K562 (cell line): ENCODE measurements around the gene FAM9B. TPM values are rescaled to one million over a fixed set of nuclear protein-coding genes. Genes with fewer than 3 reads are reported as not detected.

Source experiments
- ATAC-seq: fragments of 200-7000 bp; cut with Tn5 transposase; 3 replicates; pipeline ENCODE4 v1.9.1; 2020; ENCODE audit warnings: moderate library complexity
- BruUV-seq: library from RNA; stranded (reverse); fragments of 400-500 nt; replicated peaks from 2 replicates; lab custom pipeline; 2021; lab: Mats Ljungman, UMichigan
- CTCF ChIA-PET: fragments of 300-600 bp; formaldehyde crosslinking; extraction: SDS; loops from one replicate; lab custom pipeline; 2021; ENCODE audit warnings: low intra/inter-chr PET ratio; lab: Yijun Ruan, JAX
- POLR2A ChIA-PET: fragments of 300-600, 350-650 bp; sonication (Branson Sonifier 250); formaldehyde crosslinking; extraction: SDS; loops from one replicate; lab custom pipeline; 2021; ENCODE audit warnings: antibody characterized with exemption, inconsistent platforms; lab: Yijun Ruan, JAX
- DNase-seq, 4 experiments: peaks; one replicate each; pipeline versions ENCODE4 v3.0.0 to v3.0.0-alpha.2; 2011 to 2018; ENCODE audit warnings: low spot score in 3 of 4, mixed read lengths in 3 of 4; ENCODE audit errors: extremely low read depth in 1 of 4
- FAIRE-seq: peaks from 2 replicates; lab custom pipeline; 2011; peaks lifted over from hg19 to GRCh38; lab: Jason Lieb, UNC
- H2AFZ ChIP-seq: 2 replicates; pipeline ENCODE4 v1.6.0; 2011; ENCODE audit warnings: low read depth, low read length, control low read depth, inconsistent platforms
- H3K27ac ChIP-seq: fragments of 200-600 bp; 3 replicates; pipeline ENCODE4 v1.8.0; 2011; ENCODE audit warnings: low read depth, mild to moderate bottlenecking, control low read depth, inconsistent platforms, low read length, moderate library complexity, mixed read lengths; ENCODE audit errors: extremely low read depth
- H3K27me3 ChIP-seq, 2 experiments: fragments of 300-600 bp in 1 of 2; 2 replicates in 1 of 2; 3 replicates in 1 of 2; pipeline versions ENCODE4 v1.6.0 to v1.8.0; 2011; ENCODE audit warnings: inconsistent platforms in 2 of 2, low read length in 2 of 2, mild to moderate bottlenecking in 1 of 2, mixed read lengths in 1 of 2, moderate library complexity in 1 of 2; ENCODE audit not compliant: control insufficient read depth in 2 of 2, insufficient read depth in 2 of 2
- H3K36me3 ChIP-seq: fragments of 300-600 bp; 3 replicates; pipeline ENCODE4 v1.8.0; 2011; ENCODE audit warnings: mild to moderate bottlenecking, low read length, inconsistent platforms; ENCODE audit not compliant: control insufficient read depth, insufficient read depth
- H3K4me1 ChIP-seq, 2 experiments: fragments of 200-600 bp in 1 of 2; replicated peaks in 1 of 2; 2 replicates in 1 of 2; 3 replicates in 1 of 2; pipeline versions ENCODE4 v1.5.1 to v1.8.0; 2011; ENCODE audit warnings: inconsistent platforms in 2 of 2, low read length in 2 of 2, mild to moderate bottlenecking in 1 of 2, mixed read lengths in 1 of 2, moderate library complexity in 1 of 2; ENCODE audit not compliant: control insufficient read depth in 2 of 2, insufficient read depth in 2 of 2
- H3K4me2 ChIP-seq: 2 replicates; pipeline ENCODE4 v1.6.1; 2011; ENCODE audit warnings: low read length, control low read depth, inconsistent platforms, mixed read lengths; ENCODE audit not compliant: insufficient read depth
- H3K4me3 ChIP-seq: fragments of 200-600 bp; sonication (generic), shearing (Covaris generic); 2 replicates; pipeline ENCODE4 v1.5.1; 2016; ENCODE audit warnings: control low read depth, inconsistent platforms
- H3K79me2 ChIP-seq: fragments of 200-600 bp; 3 replicates; pipeline ENCODE4 v1.8.0; 2011; ENCODE audit warnings: low read length, inconsistent platforms; ENCODE audit not compliant: control insufficient read depth, insufficient read depth
- H3K9ac ChIP-seq, 2 experiments: 2 replicates each; pipeline versions ENCODE4 v1.6.0 to v1.6.1; 2011; ENCODE audit warnings: low read depth in 2 of 2, low read length in 2 of 2, control low read depth in 1 of 2, inconsistent platforms in 1 of 2, mild to moderate bottlenecking in 1 of 2, mixed read lengths in 1 of 2; ENCODE audit not compliant: insufficient read depth in 1 of 2
- H3K9me1 ChIP-seq: one replicate; pipeline ENCODE4 v1.6.0; 2011; ENCODE audit warnings: inconsistent platforms, mild to moderate bottlenecking, low read length, moderate library complexity; ENCODE audit not compliant: control insufficient read depth, insufficient read depth
- H3K9me3 ChIP-seq: replicated peaks from 2 replicates; pipeline ENCODE4 v1.5.1; 2011; ENCODE audit warnings: low read depth, low read length, inconsistent platforms; ENCODE audit not compliant: control insufficient read depth, insufficient read depth
- H4K20me1 ChIP-seq: replicated peaks from 2 replicates; pipeline ENCODE4 v1.6.1; 2011; ENCODE audit warnings: low read length, inconsistent platforms, mixed read lengths; ENCODE audit not compliant: control insufficient read depth, insufficient read depth
- CCNT2 ChIP-seq: IDR thresholded peaks from 2 replicates; pipeline ENCODE4 v1.6.1; 2011; ENCODE audit warnings: borderline replicate concordance, low read depth, mild to moderate bottlenecking, moderate library complexity, mixed read lengths, low read length; ENCODE audit not compliant: insufficient read length; ENCODE audit errors: extremely low read depth
- CREB1 ChIP-seq, 2 experiments: sonication (generic) in 1 of 2; formaldehyde crosslinking in 1 of 2; IDR thresholded peaks; 2 replicates each; pipeline versions ENCODE4 v1.6.1 to v1.8.0; 2012 to 2022; ENCODE audit warnings: inconsistent platforms in 1 of 2, mild to moderate bottlenecking in 1 of 2, missing genetic modification reagents in 1 of 2, moderate library complexity in 1 of 2
- GATAD2A ChIP-seq: fragments of 450-650 bp; IDR thresholded peaks from 2 replicates; pipeline ENCODE4 v1.6.1; 2017
- HDGF ChIP-seq: fragments of 450-650 bp; IDR thresholded peaks from 2 replicates; pipeline ENCODE4 v1.6.1; 2016
- HNRNPH1 ChIP-seq: fragments of 200-400 bp; formaldehyde crosslinking; optimal IDR thresholded peaks from 2 replicates; pipeline ENCODE3; 2017; ENCODE audit warnings: low read depth, mild to moderate bottlenecking, low read length, moderate library complexity
- HNRNPL ChIP-seq: fragments of 200-400 bp; formaldehyde crosslinking; IDR thresholded peaks from 2 replicates; pipeline ENCODE4 v1.6.1; 2017; ENCODE audit warnings: low read depth, mild to moderate bottlenecking, low read length
- HOXB6 ChIP-seq: fragments of 250-450 bp; sonication (Bioruptor Pico); IDR thresholded peaks from 2 replicates; pipeline ENCODE4 v1.5.1; 2022; ENCODE audit warnings: mild to moderate bottlenecking, borderline replicate concordance
- IRF2 ChIP-seq: sonication (generic); formaldehyde crosslinking; IDR thresholded peaks from 2 replicates; pipeline ENCODE4 v1.8.1; 2022; ENCODE audit warnings: mild to moderate bottlenecking, missing genetic modification reagents
- KDM5B ChIP-seq: fragments of 200-600 bp; sonication (generic); IDR thresholded peaks from 2 replicates; pipeline ENCODE4 v1.6.1; 2012; ENCODE audit warnings: low read depth, mild to moderate bottlenecking, moderate library complexity, low read length, control low read depth, inconsistent platforms; ENCODE audit not compliant: insufficient replicate concordance
- PHF8 ChIP-seq: fragments of 200-600 bp; sonication (generic); IDR thresholded peaks from 2 replicates; pipeline ENCODE4 v1.6.1; 2012; ENCODE audit warnings: mixed run types, mild to moderate bottlenecking, inconsistent platforms, low read length, moderate library complexity, borderline replicate concordance
- SMAD1 ChIP-seq: fragments of 150-350 bp; IDR thresholded peaks from 2 replicates; pipeline ENCODE4 v1.6.1; 2014; ENCODE audit warnings: low read length, low read depth; ENCODE audit not compliant: partially characterized antibody
- SMARCA5 ChIP-seq: fragments of 450-650 bp; IDR thresholded peaks from 2 replicates; pipeline ENCODE4 v1.6.1; 2016
- ZBTB17 ChIP-seq: fragments of 450-650 bp; formaldehyde crosslinking; IDR thresholded peaks from 2 replicates; pipeline ENCODE4 v1.4.0; 2020; ENCODE audit warnings: mild to moderate bottlenecking
- ZNF140 ChIP-seq: fragments of 250-450 bp; sonication (Bioruptor Pico); IDR thresholded peaks from 2 replicates; pipeline ENCODE4 v1.8.0; 2021; ENCODE audit warnings: moderate library complexity, mild to moderate bottlenecking, inconsistent platforms
- ZNF174 ChIP-seq: fragments of 250-450 bp; sonication (Bioruptor Pico); IDR thresholded peaks from 2 replicates; pipeline ENCODE4 v1.4.0; 2020; ENCODE audit warnings: mild to moderate bottlenecking
- ZNF354B ChIP-seq: fragments of 250-450 bp; sonication (Bioruptor Pico); IDR thresholded peaks from 2 replicates; pipeline ENCODE4 v1.4.0; 2020
- ZNF584 ChIP-seq: fragments of 200-800 bp; sonication (Bioruptor generic); IDR thresholded peaks from 2 replicates; pipeline ENCODE4 v1.6.1; 2016; ENCODE audit warnings: low read depth, mild to moderate bottlenecking, missing genetic modification characterization, missing compliant biosample characterization
- WGBS: fragments of 100-300 bp; shearing (Covaris generic); methylation state at CpG from one replicate; pipeline ENCODE4 v1.1.6; 2016; ENCODE audit warnings: low coverage, mixed read lengths; ENCODE audit not compliant: insufficient coverage; ENCODE audit errors: missing lambda C conversion rate; 5-methylcytosine and 5-hydroxymethylcytosine counted together
- in situ Hi-C: fragments of 300-500 bp; cut with MboI; formaldehyde crosslinking; loops from 4 replicates; pipeline ENCODE4 v1.15.0; 2018; ENCODE audit warnings: inconsistent platforms, mixed read lengths
- intact Hi-C: fragments of 100-400 bp; cut with micrococcal nuclease; formaldehyde crosslinking; loops from 2 replicates; pipeline ENCODE4 v1.14.2; 2022
- polyA plus RNA-seq, 8 experiments: library from polyadenylated mRNA; depleted of rRNA in 4 of 8; stranded (reverse) in 5 of 8; unstranded in 3 of 8; fragments of >200 nt; fragmentation: Nextera tagmentation in 2 of 8; fragmentation: Illumina TruSeq in 1 of 8; extraction: Ambion mirVana in 2 of 8; extraction: Trizol in 1 of 8; gene quantifications; 2 replicates each; pipeline versions ENCODE4 v1.2.1 to v1.2.3, GENCODE V29; 2011 to 2014; ENCODE audit warnings: inconsistent platforms in 1 of 8, missing spikeins in 1 of 8
- total RNA-seq, 7 experiments: library from RNA; depleted of rRNA in 6 of 7; stranded (reverse); fragments of >200 nt in 6 of 7; fragmentation: Illumina TruSeq in 2 of 7; extraction: Trizol in 2 of 7; gene quantifications; 2 replicates each; pipeline versions ENCODE4 v1.2.1 to v1.2.3, GENCODE V29; 2011 to 2021; ENCODE audit warnings: low replicate concordance in 1 of 7
- TF ChIP-seq, protein P1 (sequence below): sonication (generic); formaldehyde crosslinking; IDR thresholded peaks from 2 replicates; pipeline ENCODE4 v1.4.0; 2020; ENCODE audit warnings: mild to moderate bottlenecking, missing genetic modification reagents
- TF ChIP-seq, protein P2 (sequence below): fragments of 250-450 bp; sonication (Bioruptor Pico); IDR thresholded peaks from 2 replicates; pipeline ENCODE4 v1.5.0; 2020; ENCODE audit warnings: mild to moderate bottlenecking
- TF ChIP-seq, protein P3 (sequence below): fragments of 450-650 bp; IDR thresholded peaks from 2 replicates; pipeline ENCODE4 v1.6.1; 2016; ENCODE audit warnings: antibody characterized with exemption

FAM9B gene
- total and polyA plus RNA-seq, 9 of the 15 experiments (the other 6 are each of a cell fraction or from before 2014, with no cell fraction given): 0.53 to 4.6 (median 3.2) TPM

DNA sequence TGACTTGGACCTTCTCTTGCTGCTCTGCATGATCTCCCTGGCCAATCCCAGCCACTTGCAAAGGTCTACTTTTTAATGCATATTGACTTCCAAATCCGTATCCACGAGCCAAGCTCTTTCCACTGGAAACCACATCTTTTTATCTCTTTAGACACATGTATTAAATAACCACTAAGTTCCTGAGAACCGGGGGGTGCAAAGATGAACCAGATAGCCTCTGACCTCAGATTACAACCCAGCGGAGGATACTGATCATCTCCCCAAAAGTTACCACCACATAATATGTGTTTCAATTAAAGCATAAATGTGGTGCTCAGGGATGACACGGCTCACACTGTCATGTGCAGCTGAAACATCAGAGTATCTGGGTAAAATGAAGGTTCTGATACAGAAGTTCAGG, 40.4 kb upstream of the FAM9B start (continued):
- TF ChIP-seq SMARCA5: no peak
- no peak for TF ChIP-seq ZNF584 (CRISPR knock-in tag)
- TF ChIP-seq GATAD2A: no peak
- TF ChIP-seq, protein P1, sequence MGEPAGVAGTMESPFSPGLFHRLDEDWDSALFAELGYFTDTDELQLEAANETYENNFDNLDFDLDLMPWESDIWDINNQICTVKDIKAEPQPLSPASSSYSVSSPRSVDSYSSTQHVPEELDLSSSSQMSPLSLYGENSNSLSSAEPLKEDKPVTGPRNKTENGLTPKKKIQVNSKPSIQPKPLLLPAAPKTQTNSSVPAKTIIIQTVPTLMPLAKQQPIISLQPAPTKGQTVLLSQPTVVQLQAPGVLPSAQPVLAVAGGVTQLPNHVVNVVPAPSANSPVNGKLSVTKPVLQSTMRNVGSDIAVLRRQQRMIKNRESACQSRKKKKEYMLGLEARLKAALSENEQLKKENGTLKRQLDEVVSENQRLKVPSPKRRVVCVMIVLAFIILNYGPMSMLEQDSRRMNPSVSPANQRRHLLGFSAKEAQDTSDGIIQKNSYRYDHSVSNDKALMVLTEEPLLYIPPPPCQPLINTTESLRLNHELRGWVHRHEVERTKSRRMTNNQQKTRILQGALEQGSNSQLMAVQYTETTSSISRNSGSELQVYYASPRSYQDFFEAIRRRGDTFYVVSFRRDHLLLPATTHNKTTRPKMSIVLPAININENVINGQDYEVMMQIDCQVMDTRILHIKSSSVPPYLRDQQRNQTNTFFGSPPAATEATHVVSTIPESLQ (CRISPR knock-in tag): no peak
- TF ChIP-seq KDM5B: no peak
- no peak for TF ChIP-seq HNRNPL
- TF ChIP-seq, protein P2, sequence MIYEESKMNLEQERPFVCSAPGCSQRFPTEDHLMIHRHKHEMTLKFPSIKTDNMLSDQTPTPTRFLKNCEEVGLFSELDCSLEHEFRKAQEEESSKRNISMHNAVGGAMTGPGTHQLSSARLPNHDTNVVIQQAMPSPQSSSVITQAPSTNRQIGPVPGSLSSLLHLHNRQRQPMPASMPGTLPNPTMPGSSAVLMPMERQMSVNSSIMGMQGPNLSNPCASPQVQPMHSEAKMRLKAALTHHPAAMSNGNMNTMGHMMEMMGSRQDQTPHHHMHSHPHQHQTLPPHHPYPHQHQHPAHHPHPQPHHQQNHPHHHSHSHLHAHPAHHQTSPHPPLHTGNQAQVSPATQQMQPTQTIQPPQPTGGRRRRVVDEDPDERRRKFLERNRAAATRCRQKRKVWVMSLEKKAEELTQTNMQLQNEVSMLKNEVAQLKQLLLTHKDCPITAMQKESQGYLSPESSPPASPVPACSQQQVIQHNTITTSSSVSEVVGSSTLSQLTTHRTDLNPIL (CRISPR knock-in tag): no peak
- TF ChIP-seq CCNT2: no peak
- no peak for TF ChIP-seq ZNF354B (CRISPR knock-in tag)

DNA sequence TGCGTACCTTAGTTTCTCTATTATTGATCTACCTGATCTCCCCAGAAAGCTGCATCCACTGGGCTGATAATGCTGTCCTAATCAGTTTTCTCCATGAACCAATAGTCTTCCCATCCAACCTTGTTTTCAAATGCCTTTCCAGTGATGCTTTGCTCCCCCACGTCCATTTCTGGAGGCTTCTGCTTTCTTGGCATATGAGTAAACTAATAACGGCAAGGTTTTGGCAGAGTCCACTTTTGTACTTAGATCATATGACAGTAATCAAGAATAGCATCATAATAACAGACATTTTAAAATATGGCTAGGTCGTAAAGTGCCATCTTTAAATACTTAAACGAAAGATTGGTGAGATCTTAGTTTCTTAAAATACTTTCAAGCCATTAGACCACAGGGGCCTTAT, 38.4 kb upstream of the FAM9B start:
- FAIRE-seq: no peak
- Histone ChIP-seq H3K9me3 (no peaks in the 10 kb centered on the region), H3K27ac (no peak overlapping the region), H3K4me3 (no peak overlapping the region), H3K9ac (no peak overlapping the region), H3K4me1 (no peaks in the 10 kb centered on the region), H4K20me1 (no peaks in the 10 kb centered on the region), H3K79me2 (no peaks in the 10 kb centered on the region), H3K9me1 (no peaks in the 10 kb centered on the region), H2AFZ (no peak overlapping the region), H3K27me3 (no peaks in the 10 kb centered on the region), H3K4me2 (no peak overlapping the region), H3K36me3 (no peaks in the 10 kb centered on the region)
- 0% methylated on average over 5 of the region's 5 CpGs for WGBS
- ChIA-PET POLR2A (no interaction called here), CTCF (no interaction called here)
- in situ Hi-C loops (no loop called here), intact Hi-C loops (no loop called here)
- ATAC-seq: no peak
- DNase-seq: no peak
- BruUV-seq: no TSS peak
- no peak for TF ChIP-seq ZBTB17 (CRISPR knock-in tag)
- TF ChIP-seq SMAD1: no peak
- TF ChIP-seq HDGF: no peak
- TF ChIP-seq IRF2: no peak
- no peak for TF ChIP-seq ZNF140
- TF ChIP-seq HNRNPH1: no peak
- TF ChIP-seq, protein P3, sequence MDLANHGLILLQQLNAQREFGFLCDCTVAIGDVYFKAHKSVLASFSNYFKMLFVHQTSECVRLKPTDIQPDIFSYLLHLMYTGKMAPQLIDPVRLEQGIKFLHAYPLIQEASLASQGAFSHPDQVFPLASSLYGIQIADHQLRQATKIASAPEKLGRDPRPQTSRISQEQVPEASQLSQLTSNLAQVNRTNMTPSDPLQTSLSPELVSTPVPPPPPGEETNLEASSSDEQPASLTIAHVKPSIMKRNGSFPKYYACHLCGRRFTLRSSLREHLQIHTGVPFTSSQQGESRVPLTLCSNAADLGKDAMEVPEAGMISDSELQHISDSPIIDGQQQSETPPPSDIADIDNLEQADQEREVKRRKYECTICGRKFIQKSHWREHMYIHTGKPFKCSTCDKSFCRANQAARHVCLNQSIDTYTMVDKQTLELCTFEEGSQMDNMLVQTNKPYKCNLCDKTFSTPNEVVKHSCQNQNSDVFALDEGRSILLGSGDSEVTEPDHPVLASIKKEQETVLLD: no peak
- TF ChIP-seq PHF8: no peak
- TF ChIP-seq HOXB6 (CRISPR knock-in tag): no peak
- no peak for TF ChIP-seq CREB1 (IDR thresholded peaks at IDR 0.05)
- TF ChIP-seq CREB1 (CRISPR knock-in tag; IDR thresholded peaks at IDR 0.05): no peak
- no peak for TF ChIP-seq ZNF174 (CRISPR knock-in tag)
